Testis (tissue), 3 donors: ENCODE data around the gene SYNPO. TPM values are rescaled to one million over a fixed set of nuclear protein-coding genes. Genes with fewer than 3 reads are reported as not detected.

Source experiments
- DNase-seq: peaks from one replicate; pipeline ENCODE4 v3.0.0-alpha.2; 2019
- H3K27ac ChIP-seq, 2 donors: fragments of 200-600 bp; sonication (generic); one replicate each; pipeline ENCODE4 v1.5.1; 2019
- H3K27me3 ChIP-seq: fragments of 200-600 bp; sonication (generic); one replicate; pipeline ENCODE4 v1.5.1; 2019
- H3K36me3 ChIP-seq: fragments of 200-600 bp; sonication (generic); one replicate; pipeline ENCODE4 v1.5.1; 2017; ENCODE audit warnings: low read depth; ENCODE audit errors: missing control alignments
- H3K4me1 ChIP-seq: fragments of 200-600 bp; sonication (generic); one replicate; pipeline ENCODE4 v1.5.1; 2019
- H3K4me3 ChIP-seq, 2 donors: fragments of 200-600 bp; sonication (generic); one replicate each; pipeline ENCODE4 v1.5.1; 2017 to 2019
- H3K9me3 ChIP-seq: fragments of 200-600 bp; sonication (generic); one replicate; pipeline ENCODE4 v1.5.1; 2017
- POLR2A ChIP-seq: fragments of 450-650 bp; IDR thresholded peaks from one replicate; pipeline ENCODE4 v1.6.1; 2017; ENCODE audit warnings: antibody characterized with exemption, mild to moderate bottlenecking, moderate library complexity
- WGBS, 2 donors: methylation state at CpG; one replicate each; pipeline ENCODE4 v1.1.5; 2018; 5-methylcytosine and 5-hydroxymethylcytosine counted together
- intact Hi-C: fragments of 100-400 bp; cut with DNase I; formaldehyde crosslinking; loops from one replicate; pipeline ENCODE4 v1.15.1; 2023; ENCODE audit warnings: low total_unique reads
- polyA plus RNA-seq: library from polyadenylated mRNA; stranded (reverse); fragments of 350-450 nt; fragmentation: Illumina TruSeq; extraction: RNeasy Lipid Tissue Mini Kit (QIAGEN cat#74804); gene quantifications from one replicate; pipeline ENCODE4 v1.2.3, GENCODE V29; 2014; ENCODE audit warnings: low read depth, low replicate concordance; ENCODE audit not compliant: insufficient read depth
- total RNA-seq, 2 donors: library from RNA; depleted of rRNA; stranded (reverse); fragments of >200 nt; gene quantifications; one replicate each; pipeline ENCODE4 v1.2.3, GENCODE V29; 2016
- TF ChIP-seq, protein P1 (sequence below), 3 experiments: fragments of 450-650 bp in 2 of 3; fragments of 200-600 bp in 1 of 3; sonication (generic) in 1 of 3; IDR thresholded peaks; one replicate each; pipeline ENCODE4 v1.5.1; 2016 to 2019; ENCODE audit warnings: antibody characterized with exemption in 3 of 3, mild to moderate bottlenecking in 2 of 3, moderate library complexity in 1 of 3

SYNPO gene
- total and polyA plus RNA-seq, 3 donors from 2014 or later = 49.1 to 53.2 (median 52.2) TPM

DNA sequence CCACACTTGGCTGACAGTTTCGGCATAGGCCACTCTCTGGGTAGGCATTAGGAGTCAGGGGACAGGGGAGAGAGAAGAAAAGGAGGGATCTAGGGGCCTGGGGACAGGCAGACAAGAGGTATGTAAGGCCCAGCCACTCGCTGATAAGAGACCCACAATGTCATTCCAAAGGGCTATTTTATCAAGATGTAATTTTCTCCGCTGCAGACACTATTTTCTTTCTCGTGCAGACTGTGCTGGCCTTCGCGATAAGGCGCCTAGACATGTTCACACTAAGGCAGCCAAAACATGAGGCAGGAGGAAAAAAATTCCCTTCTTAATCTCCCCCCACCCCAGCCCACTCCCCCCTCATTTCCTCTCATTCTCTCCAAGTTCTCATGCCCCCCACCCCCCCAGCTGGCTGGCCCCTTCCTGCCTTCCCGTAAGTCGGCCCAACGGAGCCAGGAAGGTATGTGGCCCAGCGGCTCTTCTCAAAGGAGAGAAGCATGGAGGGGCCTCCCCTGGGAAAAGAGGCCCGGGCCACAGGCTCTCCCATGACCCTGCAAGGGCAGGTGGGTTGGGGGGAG is 44.9 kb upstream of the SYNPO start:
- H3K4me1 ChIP-seq = peaks cover 37% of the 10 kb centered on the region
- 42% methylated on average over 12 of the region's 12 CpGs for WGBS, 2 donors
- no peak for DNase-seq
- H3K4me3 ChIP-seq = no peak overlapping the region
- TF ChIP-seq, protein P1, sequence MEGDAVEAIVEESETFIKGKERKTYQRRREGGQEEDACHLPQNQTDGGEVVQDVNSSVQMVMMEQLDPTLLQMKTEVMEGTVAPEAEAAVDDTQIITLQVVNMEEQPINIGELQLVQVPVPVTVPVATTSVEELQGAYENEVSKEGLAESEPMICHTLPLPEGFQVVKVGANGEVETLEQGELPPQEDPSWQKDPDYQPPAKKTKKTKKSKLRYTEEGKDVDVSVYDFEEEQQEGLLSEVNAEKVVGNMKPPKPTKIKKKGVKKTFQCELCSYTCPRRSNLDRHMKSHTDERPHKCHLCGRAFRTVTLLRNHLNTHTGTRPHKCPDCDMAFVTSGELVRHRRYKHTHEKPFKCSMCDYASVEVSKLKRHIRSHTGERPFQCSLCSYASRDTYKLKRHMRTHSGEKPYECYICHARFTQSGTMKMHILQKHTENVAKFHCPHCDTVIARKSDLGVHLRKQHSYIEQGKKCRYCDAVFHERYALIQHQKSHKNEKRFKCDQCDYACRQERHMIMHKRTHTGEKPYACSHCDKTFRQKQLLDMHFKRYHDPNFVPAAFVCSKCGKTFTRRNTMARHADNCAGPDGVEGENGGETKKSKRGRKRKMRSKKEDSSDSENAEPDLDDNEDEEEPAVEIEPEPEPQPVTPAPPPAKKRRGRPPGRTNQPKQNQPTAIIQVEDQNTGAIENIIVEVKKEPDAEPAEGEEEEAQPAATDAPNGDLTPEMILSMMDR (IDR thresholded peaks at IDR 0.05) = no peak
- TF ChIP-seq POLR2A = no peak
- peak overlapping the region; percentile 23 to 44 for H3K27ac ChIP-seq
- no peaks in the 10 kb centered on the region for H3K27me3 ChIP-seq
- intact Hi-C loops = loop anchor here (10.0 kb wide), 1 partner anchor 59 kb away; no protein-coding TSS in a partner anchor
- no peaks in the 10 kb centered on the region for H3K9me3 ChIP-seq
- no peaks in the 10 kb centered on the region for H3K36me3 ChIP-seq

DNA sequence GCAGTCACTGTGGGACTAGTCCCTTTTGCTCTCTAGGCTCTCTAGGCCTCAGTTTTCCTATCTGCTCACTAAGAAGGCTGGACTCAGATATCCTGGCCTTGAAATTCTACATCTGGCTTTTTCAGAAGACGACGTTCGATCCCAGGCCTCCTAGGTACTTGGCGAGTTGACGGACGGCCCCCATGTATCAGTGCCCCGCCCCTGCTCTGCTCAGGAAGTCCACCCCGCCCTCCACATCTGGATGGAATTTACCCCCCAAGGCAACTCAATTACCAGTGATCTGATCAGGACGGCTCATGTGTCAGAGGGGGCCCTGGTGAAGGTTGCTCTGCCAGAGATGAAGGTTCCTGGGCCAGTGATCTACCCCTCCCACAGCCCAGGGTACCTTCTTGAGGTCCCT is 44.1 kb upstream of the SYNPO start:
- peaks cover 29% of the 10 kb centered on the region for H3K4me1 ChIP-seq
- WGBS, 2 donors = 81 to 90% methylated on average over 6 to 9 of the region's 9 CpGs
- no peak for TF ChIP-seq POLR2A
- TF ChIP-seq, protein P1 (IDR thresholded peaks at IDR 0.05) = no peak
- H3K27ac ChIP-seq = no peak overlapping the region
- intact Hi-C loops = loop anchor here (10.0 kb wide), 1 partner anchor 58 kb away; no protein-coding TSS in a partner anchor
- no peaks in the 10 kb centered on the region for H3K27me3 ChIP-seq
- H3K9me3 ChIP-seq = no peaks in the 10 kb centered on the region
- DNase-seq = no peak
- H3K36me3 ChIP-seq = no peaks in the 10 kb centered on the region
- H3K4me3 ChIP-seq = no peak overlapping the region

DNA sequence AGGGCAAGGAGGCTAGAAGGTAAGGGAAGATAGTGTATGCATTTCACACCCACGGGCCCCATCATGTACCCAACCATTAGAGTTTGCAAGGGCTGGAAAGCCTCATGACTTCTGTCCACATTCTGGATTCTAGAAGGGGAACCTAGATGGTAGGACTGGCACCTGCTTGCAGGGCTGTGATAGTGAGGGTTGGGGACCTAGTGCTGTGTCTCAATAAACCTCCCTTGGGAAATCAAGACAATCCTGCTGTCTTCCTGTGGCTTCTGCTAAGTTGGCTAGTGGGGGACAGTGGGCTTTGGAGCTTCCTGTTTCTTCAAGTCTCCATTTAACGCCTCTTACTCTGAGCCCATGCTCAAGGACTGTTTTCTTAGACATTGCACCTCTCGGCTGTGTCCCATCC is 43.6 kb upstream of the SYNPO start:
- intact Hi-C loops = loop anchor here (10.0 kb wide), 1 partner anchor 58 kb away; no protein-coding TSS in a partner anchor
- WGBS, 2 donors = 86 to 89% methylated on average over 2 to 3 of the region's 3 CpGs

DNA sequence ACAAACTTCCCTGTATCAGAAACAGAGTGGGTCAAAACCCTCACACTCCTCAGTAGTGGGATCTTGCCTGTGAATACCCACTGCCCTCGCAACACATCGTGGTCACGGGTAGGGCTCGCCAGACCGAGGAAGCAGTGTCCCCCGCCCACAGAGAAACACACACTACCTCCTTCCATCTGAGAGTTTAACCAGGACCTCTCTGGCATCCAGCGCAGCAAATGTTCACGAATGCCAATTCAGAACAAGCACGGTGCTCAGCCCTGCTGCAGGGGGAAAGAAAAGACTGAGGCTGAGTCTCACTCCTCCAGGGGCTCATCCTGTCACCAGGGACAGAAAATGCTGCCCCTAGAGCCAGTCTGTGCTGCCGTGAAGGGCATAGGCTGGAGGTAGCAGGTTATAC is 42.5 kb upstream of the SYNPO start:
- no peaks in the 10 kb centered on the region for H3K27me3 ChIP-seq
- H3K27ac ChIP-seq = no peak overlapping the region
- peaks cover 25% of the 10 kb centered on the region for H3K4me1 ChIP-seq
- no peak overlapping the region for H3K4me3 ChIP-seq
- DNase-seq = no peak
- intact Hi-C loops = loop anchor here (10.0 kb wide), 1 partner anchor 57 kb away; no protein-coding TSS in a partner anchor
- no peaks in the 10 kb centered on the region for H3K9me3 ChIP-seq
- TF ChIP-seq POLR2A = no peak
- TF ChIP-seq, protein P1 (IDR thresholded peaks at IDR 0.05) = no peak
- H3K36me3 ChIP-seq = no peaks in the 10 kb centered on the region
- 66 to 74% methylated on average over 10 of the region's 10 CpGs for WGBS, 2 donors

More for the DNA sequence above, 43.6 kb upstream of the SYNPO start:
- Histone ChIP-seq H3K27ac (no peak overlapping the region), H3K27me3 (no peaks in the 10 kb centered on the region), H3K4me1 (peaks cover 25% of the 10 kb centered on the region), H3K36me3 (no peaks in the 10 kb centered on the region), H3K9me3 (no peaks in the 10 kb centered on the region), H3K4me3 (no peak overlapping the region)
- no peak for DNase-seq
- TF ChIP-seq, protein P1 (IDR thresholded peaks at IDR 0.05) = no peak
- no peak for TF ChIP-seq POLR2A

DNA sequence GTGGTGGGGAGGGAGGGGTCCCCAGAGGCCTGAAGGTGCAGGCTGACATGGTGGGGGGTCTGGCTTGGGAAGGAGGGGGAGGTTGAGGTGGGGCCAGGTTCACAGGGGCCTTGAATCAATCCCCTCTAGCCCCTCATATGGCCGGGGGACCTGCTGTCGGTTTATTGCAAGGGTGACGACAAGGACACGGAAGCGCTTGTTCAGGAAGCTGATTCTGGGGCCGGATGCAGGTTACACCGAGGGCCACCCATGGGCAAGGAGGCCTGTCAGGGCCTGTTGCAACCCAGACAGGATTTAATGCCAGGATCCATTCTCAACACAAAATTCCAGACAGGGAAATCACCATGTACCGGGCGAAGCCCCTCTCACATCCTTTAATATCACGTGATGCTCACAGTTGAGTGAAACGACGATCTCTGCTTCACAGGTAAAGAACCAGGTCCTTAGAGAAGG is 41.6 kb upstream of the SYNPO start:
- H3K27ac ChIP-seq = no peak overlapping the region
- no peak for DNase-seq
- TF ChIP-seq, protein P1 (IDR thresholded peaks at IDR 0.05) = no peak
- TF ChIP-seq POLR2A = no peak
- H3K27me3 ChIP-seq = no peaks in the 10 kb centered on the region
- H3K36me3 ChIP-seq = no peaks in the 10 kb centered on the region
- H3K4me3 ChIP-seq = no peak overlapping the region
- H3K4me1 ChIP-seq = peaks cover 20% of the 10 kb centered on the region
- intact Hi-C loops = loop anchor here (10.0 kb wide), 1 partner anchor 56 kb away; no protein-coding TSS in a partner anchor
- H3K9me3 ChIP-seq = no peaks in the 10 kb centered on the region
- WGBS, 2 donors = 89 to 91% methylated on average over 5 to 12 of the region's 12 CpGs
